AG10803 (cell line): Measurements from ENCODE around the gene PPARG.

Source experiments
- DNase-seq: peaks from one replicate; pipeline ENCODE4 v3.0.0; 2010; ENCODE audit warnings: low read depth
- H3K4me3 ChIP-seq: 2 replicates; pipeline ENCODE4 v1.5.1; 2011; ENCODE audit warnings: mild to moderate bottlenecking, low read length, control low read depth
- TF ChIP-seq, protein P1 (sequence below): conservative IDR thresholded peaks from 2 replicates; pipeline ENCODE4 v1.5.1; 2011; ENCODE audit warnings: mild to moderate bottlenecking, low read length, control low read depth, inconsistent platforms

Gene PPARG

DNA sequence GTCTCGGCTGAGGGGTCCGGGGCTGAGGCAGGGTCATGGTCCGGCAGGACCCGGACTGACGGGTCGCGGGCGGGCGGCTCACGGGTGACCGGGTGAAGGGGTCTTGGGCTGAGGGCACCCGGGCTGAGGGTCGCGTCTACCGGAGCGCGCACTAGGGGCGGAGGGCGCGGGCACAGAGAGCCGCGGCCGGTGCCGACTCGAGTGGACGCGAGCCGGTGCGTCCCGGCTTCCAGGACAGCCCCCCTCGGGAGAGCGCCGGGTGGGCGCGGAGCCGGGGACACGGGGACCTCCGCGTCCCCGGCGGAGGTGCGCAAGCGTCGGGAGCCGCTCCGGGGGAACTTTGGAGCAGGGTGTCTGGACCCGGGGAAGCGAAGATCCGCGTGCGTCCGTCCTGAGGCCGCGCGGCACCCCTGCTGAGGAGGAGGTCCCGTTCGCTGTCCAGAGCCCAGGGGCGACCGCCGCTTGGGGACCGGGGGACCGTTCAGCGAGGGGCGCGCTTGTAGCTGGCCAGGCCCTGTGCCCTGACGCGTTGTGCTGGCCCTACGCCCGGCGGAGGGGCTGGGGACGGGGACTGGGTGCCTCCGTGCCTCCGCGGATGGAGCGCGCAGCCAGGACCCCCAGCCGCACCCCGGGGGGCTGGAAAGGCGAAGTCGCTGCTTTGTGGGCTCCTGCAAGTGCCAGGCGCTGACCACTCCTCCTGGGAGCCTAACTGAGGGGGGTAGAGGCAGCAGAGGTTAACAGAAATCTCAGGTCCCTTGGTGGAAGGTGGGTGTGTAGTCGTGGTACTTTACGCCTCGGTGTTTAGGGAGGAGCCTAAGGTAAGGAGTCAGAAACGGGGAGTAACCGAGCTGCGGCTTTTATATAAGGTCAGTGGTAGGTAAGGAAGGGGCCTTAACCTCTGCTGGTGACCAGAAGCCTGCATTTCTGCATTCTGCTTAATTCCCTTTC lies at the start of gene PPARG:
PPARG (plus strand) TSS at position 889 of the 948 bp plus-strand sequence. CDS start 90,642 bp downstream, outside the sequence.
- H3K4me3 ChIP-seq = peak within 1 kb of the TSS; percentile 58

GRCh38 chr3:12239301-12239700 lies 49.6 kb upstream of the PPARG start:
- no peak overlapping the region for H3K4me3 ChIP-seq
- peak; percentile 20 for DNase-seq
- TF ChIP-seq, protein P1, sequence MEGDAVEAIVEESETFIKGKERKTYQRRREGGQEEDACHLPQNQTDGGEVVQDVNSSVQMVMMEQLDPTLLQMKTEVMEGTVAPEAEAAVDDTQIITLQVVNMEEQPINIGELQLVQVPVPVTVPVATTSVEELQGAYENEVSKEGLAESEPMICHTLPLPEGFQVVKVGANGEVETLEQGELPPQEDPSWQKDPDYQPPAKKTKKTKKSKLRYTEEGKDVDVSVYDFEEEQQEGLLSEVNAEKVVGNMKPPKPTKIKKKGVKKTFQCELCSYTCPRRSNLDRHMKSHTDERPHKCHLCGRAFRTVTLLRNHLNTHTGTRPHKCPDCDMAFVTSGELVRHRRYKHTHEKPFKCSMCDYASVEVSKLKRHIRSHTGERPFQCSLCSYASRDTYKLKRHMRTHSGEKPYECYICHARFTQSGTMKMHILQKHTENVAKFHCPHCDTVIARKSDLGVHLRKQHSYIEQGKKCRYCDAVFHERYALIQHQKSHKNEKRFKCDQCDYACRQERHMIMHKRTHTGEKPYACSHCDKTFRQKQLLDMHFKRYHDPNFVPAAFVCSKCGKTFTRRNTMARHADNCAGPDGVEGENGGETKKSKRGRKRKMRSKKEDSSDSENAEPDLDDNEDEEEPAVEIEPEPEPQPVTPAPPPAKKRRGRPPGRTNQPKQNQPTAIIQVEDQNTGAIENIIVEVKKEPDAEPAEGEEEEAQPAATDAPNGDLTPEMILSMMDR = no peak

More for the DNA sequence above, at the start of gene PPARG:
- TF ChIP-seq, protein P1 = no peak
- DNase-seq = no peak

DNA sequence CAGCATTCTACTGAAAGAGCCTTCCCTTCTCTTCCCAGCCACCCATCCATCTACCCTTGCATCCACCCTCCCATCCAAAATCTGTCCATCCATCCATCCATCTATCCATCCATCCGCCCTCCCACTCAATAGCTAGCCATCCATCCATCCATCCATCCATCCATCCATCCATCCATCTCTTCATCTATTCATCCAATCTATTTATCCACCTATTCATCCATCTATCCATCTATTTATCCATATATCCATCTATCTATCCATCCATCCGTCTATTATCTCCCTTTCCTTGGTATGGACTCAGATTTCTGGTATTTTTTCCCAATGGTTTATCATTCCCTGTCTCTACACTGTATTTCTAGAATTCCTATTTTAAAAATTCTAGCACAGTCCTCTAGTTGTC lies 46.1 kb upstream of the PPARG start:
- TF ChIP-seq, protein P1 = no peak
- DNase-seq = no peak
- H3K4me3 ChIP-seq = no peak overlapping the region

GRCh38 chr3:12246497-12247163 lies 42.2 kb upstream of the PPARG start:
- H3K4me3 ChIP-seq = no peak overlapping the region
- no peak for DNase-seq
- TF ChIP-seq, protein P1 = no peak

DNA sequence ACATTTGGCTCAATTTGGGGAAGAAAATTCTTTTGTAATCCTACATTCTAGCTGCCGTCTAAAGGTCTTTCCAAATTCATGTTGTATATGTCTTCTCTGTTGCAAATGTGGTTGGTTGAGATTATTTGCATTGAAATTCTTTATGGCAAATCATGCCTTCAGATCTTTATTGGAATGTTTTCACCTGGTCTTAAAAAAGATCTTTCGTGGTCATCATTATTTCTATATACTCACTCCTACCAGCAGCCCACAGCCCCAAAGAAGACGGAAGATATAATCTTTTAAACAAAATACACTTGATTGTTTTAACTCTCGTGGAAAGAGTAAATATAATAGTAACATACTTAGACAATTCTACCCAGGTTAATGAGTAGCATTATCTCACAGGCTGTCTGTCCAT lies 41.5 kb upstream of the PPARG start:
- H3K4me3 ChIP-seq = no peak overlapping the region
- DNase-seq = no peak
- TF ChIP-seq, protein P1 = no peak

DNA sequence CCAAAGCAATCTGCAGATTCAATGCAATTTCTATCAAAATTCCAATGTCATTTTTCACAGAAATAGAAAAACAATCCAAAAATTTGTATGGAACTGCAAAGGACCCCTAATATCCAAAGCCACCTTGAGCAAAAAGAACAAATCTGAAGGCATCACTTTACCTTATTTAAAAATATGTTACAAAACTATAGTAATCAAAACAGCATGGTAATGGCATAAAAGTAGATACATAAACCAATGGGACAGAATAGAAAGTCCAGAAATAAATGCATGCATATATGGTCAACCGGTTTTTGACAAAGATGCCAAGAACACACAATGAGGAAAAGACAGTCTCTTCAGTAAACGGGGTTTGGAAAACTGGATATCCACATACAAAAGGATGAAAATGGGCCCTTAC lies 39.4 kb upstream of the PPARG start:
- TF ChIP-seq, protein P1 = no peak
- DNase-seq = no peak
- no peak overlapping the region for H3K4me3 ChIP-seq

GRCh38 chr3:12252889-12253288 lies 36.0 kb upstream of the PPARG start:
- TF ChIP-seq, protein P1 = no peak
- no peak overlapping the region for H3K4me3 ChIP-seq
- DNase-seq = no peak
